ENCODE data around the gene SLC35B2. TPM values are rescaled to one million over a fixed set of nuclear protein-coding genes. Genes with fewer than 3 reads are reported as not detected.

SLC35B2 gene
- polyA plus RNA-seq, 3 donors, result 46.7 to 56.2 (median 48.8) TPM

DNA sequence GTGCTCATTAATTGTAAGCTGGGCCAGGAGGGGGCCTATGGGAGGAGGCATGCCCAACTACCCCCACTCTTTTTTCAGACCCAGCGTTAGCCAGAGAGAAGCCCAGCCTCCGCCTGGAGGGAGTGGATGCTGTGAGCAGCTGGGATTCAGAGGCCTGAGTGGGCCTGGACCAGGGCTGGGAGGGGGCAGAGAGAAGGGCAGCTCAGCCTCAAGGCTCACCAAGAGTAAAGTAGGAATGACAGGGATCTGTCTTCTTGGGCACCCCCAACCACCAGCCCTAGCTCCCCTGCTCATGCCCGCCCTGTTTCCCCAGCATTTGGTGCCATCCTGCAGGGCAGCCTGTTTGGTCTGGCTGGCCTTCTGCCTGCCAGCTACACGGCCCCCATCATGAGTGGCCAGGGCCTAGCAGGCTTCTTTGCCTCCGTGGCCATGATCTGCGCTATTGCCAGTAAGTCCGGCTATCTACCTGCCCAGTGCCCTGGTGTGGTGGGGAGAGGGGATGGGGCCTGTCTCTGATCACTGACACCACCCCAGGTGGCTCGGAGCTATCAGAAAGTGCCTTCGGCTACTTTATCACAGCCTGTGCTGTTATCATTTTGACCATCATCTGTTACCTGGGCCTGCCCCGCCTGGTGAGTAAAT is 27.2 kb downstream of the SLC35B2 start:
- no peak for DNase-seq (ENCODE audit: extremely low read depth in 1 of 11, low read depth in 9 of 11, low spot score in 4 of 11)

DNA sequence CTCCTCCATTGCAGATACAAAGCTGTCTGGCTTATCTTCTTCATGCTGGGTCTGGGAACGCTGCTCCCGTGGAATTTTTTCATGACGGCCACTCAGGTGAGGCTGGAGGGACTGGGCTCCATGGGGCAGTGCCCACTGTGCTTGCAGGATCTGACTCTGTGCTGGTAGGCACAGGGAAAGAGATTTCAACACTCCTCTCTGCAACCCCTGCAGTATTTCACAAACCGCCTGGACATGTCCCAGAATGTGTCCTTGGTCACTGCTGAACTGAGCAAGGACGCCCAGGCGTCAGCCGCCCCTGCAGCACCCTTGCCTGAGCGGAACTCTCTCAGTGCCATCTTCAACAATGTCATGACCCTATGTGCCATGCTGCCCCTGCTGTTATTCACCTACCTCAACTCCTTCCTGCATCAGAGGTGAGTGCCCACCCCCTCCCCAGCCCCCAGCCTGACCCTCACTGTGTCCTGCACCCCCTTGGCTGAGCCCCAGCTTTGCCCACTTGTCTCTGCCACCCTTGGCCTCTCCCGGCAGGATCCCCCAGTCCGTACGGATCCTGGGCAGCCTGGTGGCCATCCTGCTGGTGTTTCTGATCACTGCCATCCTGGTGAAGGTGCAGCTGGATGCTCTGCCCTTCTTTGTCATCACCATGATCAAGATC is 27.8 kb downstream of the SLC35B2 start:
- DNase-seq (ENCODE audit: extremely low read depth in 1 of 11, low read depth in 9 of 11, low spot score in 4 of 11), result no peak

GRCh38 chr6:44228836-44229235 is 28.5 kb downstream of the SLC35B2 start:
- no peak for DNase-seq (ENCODE audit: extremely low read depth in 1 of 11, low read depth in 9 of 11, low spot score in 4 of 11)

DNA sequence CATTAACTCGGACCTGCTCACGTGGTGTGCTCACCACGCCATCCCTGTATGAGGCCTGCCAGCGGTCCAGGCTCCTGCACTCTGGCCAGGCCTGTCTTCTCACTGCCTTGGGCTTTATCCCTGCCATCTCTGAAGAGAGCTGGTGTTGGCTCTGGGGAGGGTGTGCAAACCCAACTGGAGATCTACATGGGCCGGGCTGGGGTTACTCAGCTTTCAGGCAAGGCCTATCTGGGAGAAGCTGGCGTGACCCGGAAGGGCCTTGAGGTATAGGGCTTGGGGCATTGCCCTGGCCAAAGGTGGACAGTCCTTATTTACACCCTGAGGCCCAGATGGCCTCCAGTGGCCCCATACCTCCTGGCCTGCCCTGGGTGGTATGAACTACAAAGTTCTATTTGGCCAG is 28.9 kb downstream of the SLC35B2 start:
- no peak for DNase-seq (ENCODE audit: extremely low read depth in 1 of 11, low read depth in 9 of 11, low spot score in 4 of 11)

GRCh38 chr6:44228031-44228430 is 29.3 kb downstream of the SLC35B2 start:
- no peak for DNase-seq (ENCODE audit: extremely low read depth in 1 of 11, low read depth in 9 of 11, low spot score in 4 of 11)

- DNase-seq (ENCODE audit: extremely low read depth in 1 of 11, low read depth in 9 of 11, low spot score in 4 of 11), result no peak
These were observed 30.1 kb downstream of the SLC35B2 start for GRCh38 chr6:44227148-44227793.

- DNase-seq (ENCODE audit: extremely low read depth in 1 of 11, low read depth in 9 of 11, low spot score in 4 of 11), result no peak
These were observed 30.8 kb downstream of the SLC35B2 start for GRCh38 chr6:44226368-44227147.

DNA sequence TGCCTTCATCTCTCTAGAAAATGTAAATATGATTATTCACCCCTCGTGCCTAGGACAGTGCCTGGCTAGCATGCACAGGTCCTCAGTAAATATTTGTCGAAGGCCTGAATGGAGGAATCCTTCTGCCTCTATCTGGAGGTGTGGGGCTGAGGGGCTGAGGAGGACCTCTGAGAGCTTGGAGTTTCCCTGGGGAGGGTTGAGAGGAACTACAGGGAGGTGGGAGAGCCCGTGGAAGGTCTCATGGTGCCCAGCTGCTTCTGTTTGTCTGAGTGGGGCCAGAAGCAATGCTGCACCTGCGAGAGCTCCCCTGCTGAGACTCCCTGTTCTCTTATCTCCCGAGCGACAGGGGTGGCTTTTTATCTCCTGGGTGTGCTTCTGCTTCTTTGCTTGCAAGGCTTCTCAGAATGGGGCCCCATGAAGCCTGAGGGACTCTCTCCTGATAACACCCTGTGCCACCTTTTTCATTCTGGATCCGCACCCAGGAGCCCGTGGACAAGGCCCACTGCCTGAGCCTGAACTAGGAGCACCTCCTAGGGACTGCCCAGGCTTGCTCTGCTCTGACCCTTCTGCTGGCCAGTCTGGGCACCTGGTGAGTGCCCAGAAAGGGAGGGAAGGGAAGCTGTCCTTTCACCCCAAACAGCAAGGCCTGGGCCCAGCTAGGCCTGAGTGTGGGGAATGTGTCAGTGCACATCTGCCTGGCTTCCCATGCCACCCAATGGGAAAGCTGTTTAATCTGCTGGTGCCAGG is 31.6 kb downstream of the SLC35B2 start:
- no peak for DNase-seq (ENCODE audit: extremely low read depth in 1 of 11, low read depth in 9 of 11, low spot score in 4 of 11)

DNA sequence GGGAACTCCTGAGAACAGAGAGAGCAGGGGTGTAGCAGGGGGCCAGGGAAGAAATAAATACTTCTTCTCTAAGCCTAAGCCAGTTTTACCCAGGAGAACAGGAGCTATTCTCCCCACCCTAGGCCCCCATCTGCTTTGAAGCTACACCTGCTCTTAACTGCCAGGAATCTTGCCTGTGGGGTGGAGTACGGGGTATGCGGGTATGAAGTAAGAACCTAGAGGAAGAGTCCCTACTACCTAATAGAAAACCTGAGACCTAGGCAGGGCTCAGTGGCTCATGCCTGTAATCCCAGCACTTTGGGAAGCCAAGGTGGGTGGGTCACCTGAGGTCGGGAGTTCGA is 32.4 kb downstream of the SLC35B2 start:
- no peak for DNase-seq (ENCODE audit: extremely low read depth in 1 of 11, low read depth in 9 of 11, low spot score in 4 of 11)

- DNase-seq (ENCODE audit: extremely low read depth in 1 of 11, low read depth in 9 of 11, low spot score in 4 of 11), result no peak
These were observed 33.0 kb downstream of the SLC35B2 start for GRCh38 chr6:44224029-44224964.

- DNase-seq (ENCODE audit: extremely low read depth in 1 of 11, low read depth in 9 of 11, low spot score in 4 of 11), result no peak
These were observed 33.9 kb downstream of the SLC35B2 start, which contains the start of gene SLC29A1 for GRCh38 chr6:44223319-44224028. TSS of gene SLC29A1 (plus strand) at chr6:44223595. CDS start at chr6:44227314, 3,719 bp downstream.

DNA sequence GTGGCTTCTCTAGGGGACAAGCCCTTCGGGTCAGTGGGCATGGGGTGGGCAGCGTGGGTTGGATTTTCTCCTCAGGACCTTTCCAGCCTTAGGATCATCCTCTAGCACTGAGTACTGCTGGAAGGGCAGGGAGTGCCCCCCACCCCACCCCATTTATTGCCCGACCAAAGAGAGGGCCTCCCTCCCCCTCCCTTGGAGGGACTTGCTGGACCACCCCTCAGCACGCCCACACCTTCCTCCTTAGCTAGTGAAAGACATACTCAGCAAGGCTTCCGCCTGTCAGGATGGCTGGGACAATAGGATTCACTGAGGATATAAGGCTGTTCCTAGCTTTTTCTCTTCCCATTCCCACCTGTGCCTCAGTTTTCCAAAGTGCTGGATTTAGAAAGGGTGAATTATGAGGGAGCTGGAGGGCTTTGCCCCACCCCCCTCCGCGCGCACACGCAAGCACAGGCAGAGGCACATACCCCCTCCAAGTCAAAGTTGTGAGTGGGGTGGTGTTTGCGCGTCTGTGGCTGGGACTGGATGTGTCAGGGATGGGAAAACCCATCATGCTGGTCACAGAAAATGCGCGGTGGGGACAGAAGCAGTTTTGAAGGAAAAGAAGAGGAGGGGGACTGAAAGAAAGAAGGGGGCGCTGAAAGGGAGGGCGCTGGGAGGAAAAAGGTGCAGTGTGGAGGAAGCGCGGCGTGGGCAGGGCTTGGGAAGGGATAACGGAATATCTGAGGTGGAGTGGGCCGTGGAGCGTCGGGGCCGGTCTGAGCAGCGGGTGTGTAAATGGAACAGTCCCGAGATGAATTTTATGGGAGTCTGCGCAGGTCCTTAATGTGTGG is 34.6 kb downstream of the SLC35B2 start:
- DNase-seq (ENCODE audit: extremely low read depth in 1 of 11, low read depth in 9 of 11, low spot score in 4 of 11), result no peak

GRCh38 chr6:44221961-44222335 is 35.4 kb downstream of the SLC35B2 start:
- no peak for DNase-seq (ENCODE audit: extremely low read depth in 1 of 11, low read depth in 9 of 11, low spot score in 4 of 11)

DNA sequence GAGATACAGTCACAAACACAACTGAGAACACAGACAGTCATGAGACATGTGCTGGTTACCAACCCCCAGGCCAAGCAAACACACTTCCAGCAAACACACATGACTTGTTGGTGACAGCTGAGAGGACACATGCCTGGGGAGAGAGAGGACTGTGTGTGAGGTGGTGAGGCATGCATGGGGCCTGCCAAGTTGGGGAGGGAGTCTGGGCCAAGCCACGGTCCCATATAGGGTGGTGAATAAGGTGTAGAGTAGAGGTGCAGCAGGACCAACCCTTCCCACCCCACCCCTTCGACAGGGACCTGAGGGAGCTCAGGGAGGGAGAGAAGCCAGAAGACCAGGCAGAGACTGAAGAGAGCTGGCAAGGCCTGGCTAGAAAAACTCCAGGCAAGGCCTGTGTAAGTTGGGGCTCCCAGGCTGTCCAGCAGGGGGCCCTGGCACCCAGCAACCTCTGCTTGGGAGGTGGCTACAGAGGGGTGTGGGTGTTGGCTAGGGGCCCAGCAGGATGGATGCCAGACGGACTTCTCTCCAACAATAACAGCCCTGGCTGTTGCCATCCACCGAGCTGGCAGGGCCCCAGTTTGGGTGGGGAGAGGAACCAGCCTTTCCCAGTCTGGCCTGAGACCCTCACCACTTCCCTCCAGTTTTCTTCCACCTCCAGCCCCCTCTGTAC is 35.9 kb downstream of the SLC35B2 start:
- no peak for DNase-seq (ENCODE audit: extremely low read depth in 1 of 11, low read depth in 9 of 11, low spot score in 4 of 11)

DNA sequence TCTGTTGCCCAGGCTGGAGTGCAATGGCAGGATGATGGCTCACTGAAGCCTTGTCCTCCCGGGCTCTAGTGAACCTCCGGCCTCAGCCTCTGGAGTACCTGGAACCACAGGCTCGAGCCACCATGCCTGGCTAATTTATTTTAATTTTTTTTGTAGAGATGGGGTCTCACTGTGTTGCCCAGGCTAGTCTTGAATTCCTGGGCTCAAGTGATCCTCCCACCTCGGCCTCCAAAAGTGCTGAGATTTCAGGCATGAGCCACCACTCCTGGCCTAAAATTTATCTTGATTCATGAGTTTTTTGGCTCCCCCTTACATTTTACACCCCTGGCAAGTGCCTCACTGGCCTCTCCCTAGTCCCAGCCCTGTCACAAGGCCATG is 36.4 kb downstream of the SLC35B2 start:
- no peak for DNase-seq (ENCODE audit: extremely low read depth in 1 of 11, low read depth in 9 of 11, low spot score in 4 of 11)
